Keratinocyte (primary cell): ENCODE data around the gene FGF22.

Experiments used
- CTCF ChIP-seq, 3 experiments: IDR thresholded peaks in 1 of 3; conservative IDR thresholded peaks in 1 of 3; optimal IDR thresholded peaks in 1 of 3; 2 replicates in 2 of 3; 3 replicates in 1 of 3; pipeline versions ENCODE3 to v1.5.1; 2011; ENCODE audit warnings: low read length in 3 of 3, mild to moderate bottlenecking in 3 of 3, moderate library complexity in 2 of 3, control low read depth in 1 of 3, inconsistent platforms in 1 of 3; ENCODE audit not compliant: insufficient read depth in 2 of 3; ENCODE audit errors: extremely low read depth in 1 of 3
- EZH2 ChIP-seq: IDR thresholded peaks from one replicate; pipeline ENCODE4 v1.6.1; 2012; ENCODE audit warnings: inconsistent platforms, mild to moderate bottlenecking, low read length, moderate library complexity

- TF ChIP-seq EZH2, result no peak
- TF ChIP-seq CTCF (optimal IDR thresholded peaks at IDR 0.05 in 1 of 3, IDR thresholded peaks at IDR 0.05 in 1 of 3, conservative IDR thresholded peaks at IDR 0.05 in 1 of 3; ENCODE audit: extremely low read depth in 1 of 3, insufficient read depth in 2 of 3, low read length in 3 of 3), result no peak
Measured at GRCh38 chr19:657611-658010, 17.9 kb downstream of the FGF22 start.
